Measurements from ENCODE around the gene TP53I13.

DNA sequence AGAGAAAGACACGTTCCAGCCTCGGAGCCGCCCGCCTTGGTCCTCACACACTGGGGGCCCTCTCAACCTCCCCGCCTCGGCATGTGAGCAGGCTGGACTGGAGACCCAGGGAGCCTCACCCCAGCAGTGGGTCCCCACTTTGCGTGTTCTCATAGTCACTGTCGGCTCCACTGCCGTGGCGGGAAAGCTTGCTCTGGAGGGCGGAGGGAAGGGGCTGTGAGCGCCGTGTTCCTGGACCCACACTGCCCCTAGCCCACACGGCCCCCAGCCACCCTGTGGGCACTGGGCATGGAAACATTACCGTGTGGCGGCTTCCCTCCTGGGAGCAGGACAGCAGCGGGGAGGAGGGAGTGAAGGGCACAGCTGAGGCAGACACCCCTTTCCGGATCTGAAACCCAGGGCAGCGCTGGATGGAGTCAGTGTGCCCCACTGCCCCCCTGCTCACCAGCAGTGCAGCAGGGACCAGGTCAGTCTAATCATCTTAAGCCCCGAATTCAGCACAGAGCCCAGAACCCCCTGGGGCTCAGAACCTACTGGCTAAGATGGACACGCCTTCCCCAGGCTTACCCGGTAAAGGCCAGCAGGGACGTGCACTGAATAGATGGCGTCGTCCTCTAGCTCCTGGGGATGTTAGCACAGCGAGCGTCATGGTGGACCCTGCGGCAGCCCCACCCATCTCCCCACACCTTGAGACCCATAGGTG lies 7.2 kb downstream of the TP53I13 start:
- TF ChIP-seq, protein P1, sequence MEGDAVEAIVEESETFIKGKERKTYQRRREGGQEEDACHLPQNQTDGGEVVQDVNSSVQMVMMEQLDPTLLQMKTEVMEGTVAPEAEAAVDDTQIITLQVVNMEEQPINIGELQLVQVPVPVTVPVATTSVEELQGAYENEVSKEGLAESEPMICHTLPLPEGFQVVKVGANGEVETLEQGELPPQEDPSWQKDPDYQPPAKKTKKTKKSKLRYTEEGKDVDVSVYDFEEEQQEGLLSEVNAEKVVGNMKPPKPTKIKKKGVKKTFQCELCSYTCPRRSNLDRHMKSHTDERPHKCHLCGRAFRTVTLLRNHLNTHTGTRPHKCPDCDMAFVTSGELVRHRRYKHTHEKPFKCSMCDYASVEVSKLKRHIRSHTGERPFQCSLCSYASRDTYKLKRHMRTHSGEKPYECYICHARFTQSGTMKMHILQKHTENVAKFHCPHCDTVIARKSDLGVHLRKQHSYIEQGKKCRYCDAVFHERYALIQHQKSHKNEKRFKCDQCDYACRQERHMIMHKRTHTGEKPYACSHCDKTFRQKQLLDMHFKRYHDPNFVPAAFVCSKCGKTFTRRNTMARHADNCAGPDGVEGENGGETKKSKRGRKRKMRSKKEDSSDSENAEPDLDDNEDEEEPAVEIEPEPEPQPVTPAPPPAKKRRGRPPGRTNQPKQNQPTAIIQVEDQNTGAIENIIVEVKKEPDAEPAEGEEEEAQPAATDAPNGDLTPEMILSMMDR (IDR thresholded peaks at IDR 0.05; ENCODE audit: low read depth, low read length) = no peak
- TF ChIP-seq, protein P2, sequence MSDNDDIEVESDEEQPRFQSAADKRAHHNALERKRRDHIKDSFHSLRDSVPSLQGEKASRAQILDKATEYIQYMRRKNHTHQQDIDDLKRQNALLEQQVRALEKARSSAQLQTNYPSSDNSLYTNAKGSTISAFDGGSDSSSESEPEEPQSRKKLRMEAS (IDR thresholded peaks at IDR 0.05; ENCODE audit: low read depth, low read length) = no peak
